GM23338 (cell line): ENCODE results near the gene TMEM154. TPM values are rescaled to one million over a fixed set of nuclear protein-coding genes. Genes with fewer than 3 reads are reported as not detected.

Source experiments
- ATAC-seq: fragments of 200-7000 bp; cut with Tn5 transposase; 3 replicates; pipeline ENCODE4 v1.9.1; 2020
- DNase-seq: peaks from one replicate; pipeline ENCODE4 v3.0.0-alpha.2; 2015; ENCODE audit warnings: low spot score
- H2AFZ ChIP-seq: fragments of 200-600 bp; sonication (generic); 2 replicates; pipeline ENCODE4 v1.8.0; 2016; ENCODE audit warnings: antibody characterized with exemption, mild to moderate bottlenecking, moderate library complexity
- H3F3A ChIP-seq: fragments of 200-600 bp; sonication (generic); replicated peaks from 2 replicates; pipeline ENCODE4 v1.8.0; 2017; ENCODE audit warnings: antibody characterized with exemption, mixed run types, low read depth
- H3K27ac ChIP-seq: fragments of 200-600 bp; sonication (generic); 2 replicates; pipeline ENCODE4 v1.6.1; 2016; ENCODE audit warnings: low read depth
- H3K27me3 ChIP-seq: fragments of 200-600 bp; sonication (generic); 2 replicates; pipeline ENCODE4 v1.8.0; 2016; ENCODE audit warnings: mild to moderate bottlenecking, mixed run types, moderate library complexity; ENCODE audit not compliant: insufficient read depth
- H3K36me3 ChIP-seq: fragments of 200-600 bp; sonication (generic); 2 replicates; pipeline ENCODE4 v1.8.0; 2016; ENCODE audit warnings: mild to moderate bottlenecking; ENCODE audit not compliant: insufficient read depth
- H3K4me1 ChIP-seq: fragments of 200-600 bp; sonication (generic); 2 replicates; pipeline ENCODE4 v1.8.0; 2016; ENCODE audit warnings: mild to moderate bottlenecking, moderate library complexity; ENCODE audit not compliant: insufficient read depth
- H3K4me2 ChIP-seq: fragments of 200-600 bp; sonication (generic); 2 replicates; pipeline ENCODE4 v1.7.1; 2017; ENCODE audit warnings: mixed run types
- H3K4me3 ChIP-seq: fragments of 200-600 bp; sonication (generic); 2 replicates; pipeline ENCODE4 v1.6.1; 2016; ENCODE audit warnings: mixed run types
- H3K79me2 ChIP-seq: fragments of 200-600 bp; sonication (generic); replicated peaks from 2 replicates; pipeline ENCODE4 v1.8.0; 2017; ENCODE audit warnings: mild to moderate bottlenecking; ENCODE audit not compliant: insufficient read depth
- H3K9me2 ChIP-seq: fragments of 200-600 bp; sonication (generic); 2 replicates; pipeline ENCODE4 v1.8.0; 2017; ENCODE audit not compliant: insufficient read depth
- H4K20me1 ChIP-seq: fragments of 200-600 bp; sonication (generic); replicated peaks from 2 replicates; pipeline ENCODE4 v1.8.0; 2017; ENCODE audit warnings: mild to moderate bottlenecking; ENCODE audit not compliant: insufficient read depth
- H3K27ac Mint-ChIP-seq: 2 replicates; pipeline ENCODE4 v1.8.0; 2020; ENCODE audit warnings: inconsistent platforms, mild to moderate bottlenecking, moderate library complexity, mixed read lengths
- H3K27me3 Mint-ChIP-seq: 3 replicates; pipeline ENCODE4 v1.8.0; 2022; ENCODE audit warnings: low read depth, mild to moderate bottlenecking, moderate library complexity, mixed read lengths, inconsistent platforms; ENCODE audit not compliant: insufficient read depth, poor library complexity
- H3K36me3 Mint-ChIP-seq: 3 replicates; pipeline ENCODE4 v1.8.0; 2021; ENCODE audit warnings: low read depth, mild to moderate bottlenecking, inconsistent platforms, moderate library complexity, mixed read lengths
- H3K4me1 Mint-ChIP-seq: 3 replicates; pipeline ENCODE4 v1.8.0; 2020; ENCODE audit warnings: mild to moderate bottlenecking, inconsistent platforms, mixed read lengths
- H3K4me3 Mint-ChIP-seq: 3 replicates; pipeline ENCODE4 v1.8.0; 2021; ENCODE audit warnings: moderate library complexity, mild to moderate bottlenecking, inconsistent platforms, mixed read lengths
- H3K9me3 Mint-ChIP-seq: 3 replicates; pipeline ENCODE4 v1.8.0; 2020; ENCODE audit warnings: moderate library complexity, mild to moderate bottlenecking, inconsistent platforms, mixed read lengths
- CREB1 ChIP-seq: fragments of 250-450 bp; sonication (Bioruptor Pico); IDR thresholded peaks from 2 replicates; pipeline ENCODE4 v1.5.0; 2020; ENCODE audit warnings: low read depth, mild to moderate bottlenecking, moderate library complexity
- EZH2 ChIP-seq: fragments of 200-600 bp; sonication (generic); IDR thresholded peaks from one replicate; pipeline ENCODE4 v1.8.0; 2017; ENCODE audit warnings: antibody characterized with exemption, mild to moderate bottlenecking, low read depth; ENCODE audit not compliant: unreplicated experiment
- EZH2phosphoT487 ChIP-seq: fragments of 200-600 bp; sonication (generic); IDR thresholded peaks from one replicate; pipeline ENCODE4 v1.8.1; 2018; ENCODE audit warnings: antibody characterized with exemption; ENCODE audit not compliant: unreplicated experiment
- JUNB ChIP-seq: IDR thresholded peaks from one replicate; pipeline ENCODE4 v1.6.1; 2016; ENCODE audit warnings: antibody characterized with exemption; ENCODE audit not compliant: unreplicated experiment
- NANOG ChIP-seq: IDR thresholded peaks from 2 replicates; pipeline ENCODE4 v1.6.1; 2016; ENCODE audit warnings: antibody characterized with exemption, borderline replicate concordance
- POLR2AphosphoS5 ChIP-seq: IDR thresholded peaks from 2 replicates; pipeline ENCODE4 v1.6.1; 2016; ENCODE audit warnings: antibody characterized with exemption, low read depth
- STAT1 ChIP-seq: IDR thresholded peaks from one replicate; pipeline ENCODE4 v1.6.1; 2016; ENCODE audit warnings: antibody characterized with exemption; ENCODE audit not compliant: unreplicated experiment
- ZNF114 ChIP-seq: fragments of 250-450 bp; sonication (Bioruptor Pico); IDR thresholded peaks from 2 replicates; pipeline ENCODE4 v1.5.0; 2020; ENCODE audit warnings: mild to moderate bottlenecking, moderate library complexity
- ZNF462 ChIP-seq: fragments of 250-450 bp; sonication (Bioruptor Pico); IDR thresholded peaks from 2 replicates; pipeline ENCODE4 v1.5.0; 2020; ENCODE audit warnings: mild to moderate bottlenecking, moderate library complexity
- polyA plus RNA-seq: library from polyadenylated mRNA; unstranded; fragments of >200 nt; fragmentation: Nextera tagmentation; extraction: Ambion mirVana; gene quantifications from 2 replicates; pipeline ENCODE4 v1.2.1, GENCODE V29; 2016
- total RNA-seq: library from RNA; depleted of rRNA; stranded (reverse); fragments of >200 nt; shearing (Covaris generic); gene quantifications from 2 replicates; pipeline ENCODE4 v1.2.3, GENCODE V29; 2014
- TF ChIP-seq, protein P1 (sequence below), 2 experiments: fragments of 200-600 bp in 1 of 2; sonication (generic) in 1 of 2; conservative IDR thresholded peaks; 2 replicates each; pipeline versions ENCODE4 v1.5.1 to v1.6.1; 2016 to 2017; ENCODE audit warnings: antibody characterized with exemption in 2 of 2, low read depth in 2 of 2, mild to moderate bottlenecking in 2 of 2, moderate library complexity in 1 of 2
- TF ChIP-seq, protein P2 (sequence below): IDR thresholded peaks from one replicate; pipeline ENCODE4 v1.6.1; 2018; ENCODE audit warnings: antibody characterized with exemption; ENCODE audit not compliant: unreplicated experiment

TMEM154 gene
- total and polyA plus RNA-seq, 2 experiments from 2014 or later: 1.0 to 1.7 TPM

DNA sequence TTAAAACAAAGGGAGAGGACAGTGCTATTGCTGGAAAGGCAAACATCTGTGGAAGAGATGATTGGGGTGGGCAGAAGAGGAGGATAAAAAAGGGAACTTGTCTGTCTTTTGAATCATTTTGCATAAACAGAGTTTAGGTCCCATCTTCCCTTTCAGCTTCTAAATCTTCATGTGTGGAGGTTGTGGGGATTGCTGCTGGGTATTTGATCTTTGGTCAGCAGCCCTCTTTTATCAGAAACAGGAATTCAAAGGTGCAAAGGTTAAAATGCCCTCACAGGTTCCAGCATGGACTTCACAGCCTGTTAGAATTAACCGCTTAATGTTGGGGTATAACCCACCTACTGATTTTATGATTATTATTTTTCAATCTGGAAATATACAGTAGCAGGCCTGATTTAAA lies 39.5 kb upstream of the TMEM154 start (continued):
- TF ChIP-seq ZNF462 (CRISPR knock-in tag) (no peak), POLR2AphosphoS5 (no peak), EZH2phosphoT487 (no peak), NANOG (no peak)

DNA sequence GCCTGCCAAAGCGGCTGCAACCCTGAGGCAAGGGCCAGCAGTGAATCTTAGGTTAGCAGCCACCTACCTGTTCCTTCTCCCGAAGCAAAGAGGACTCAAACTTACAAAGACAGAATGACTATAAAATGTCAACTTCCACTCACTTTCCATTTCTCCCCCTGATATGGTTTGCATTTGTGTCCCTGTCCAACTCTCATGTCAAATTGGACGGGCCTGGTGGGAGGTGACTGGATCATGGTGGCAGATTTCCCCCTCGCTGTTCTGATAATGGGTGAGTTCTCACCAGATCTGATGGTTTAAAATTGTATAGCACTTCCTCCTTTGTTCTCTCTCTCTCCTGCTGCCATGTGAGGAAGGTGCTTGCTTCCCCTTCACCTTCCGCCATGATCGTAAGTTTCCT lies 35.3 kb upstream of the TMEM154 start:
- DNase-seq: no peak
- Histone ChIP-seq H3K4me2 (no peak overlapping the region), H3K27ac (no peak overlapping the region), H2AFZ (peak overlapping the region; percentile 75), H3K4me1 (peaks cover 14% of the 10 kb centered on the region), H3K4me3 (no peak overlapping the region), H3K79me2 (no peaks in the 10 kb centered on the region), H3K9me2 (0 out of 2 replicates have a peak, but pooled peaks cover 3% of the 10 kb centered on the region), H3K36me3 (no peaks in the 10 kb centered on the region; the same call in 1 of the 2 replicates), H3F3A (no peaks in the 10 kb centered on the region), H3K27me3 (no peaks in the 10 kb centered on the region), H4K20me1 (no peaks in the 10 kb centered on the region)
- Mint-ChIP-seq H3K4me3 (no peak overlapping the region), H3K4me1 (peaks cover 27% of the 10 kb centered on the region), H3K9me3 (peaks cover 8% of the 10 kb centered on the region; the same call in 2 of the 3 replicates), H3K27me3 (peaks cover 10% of the 10 kb centered on the region), H3K36me3 (peaks cover 10% of the 10 kb centered on the region), H3K27ac (peak overlapping the region; percentile 63)
- no peak for ATAC-seq
- no peak for TF ChIP-seq STAT1
- no peak for TF ChIP-seq CREB1
- TF ChIP-seq, protein P1, sequence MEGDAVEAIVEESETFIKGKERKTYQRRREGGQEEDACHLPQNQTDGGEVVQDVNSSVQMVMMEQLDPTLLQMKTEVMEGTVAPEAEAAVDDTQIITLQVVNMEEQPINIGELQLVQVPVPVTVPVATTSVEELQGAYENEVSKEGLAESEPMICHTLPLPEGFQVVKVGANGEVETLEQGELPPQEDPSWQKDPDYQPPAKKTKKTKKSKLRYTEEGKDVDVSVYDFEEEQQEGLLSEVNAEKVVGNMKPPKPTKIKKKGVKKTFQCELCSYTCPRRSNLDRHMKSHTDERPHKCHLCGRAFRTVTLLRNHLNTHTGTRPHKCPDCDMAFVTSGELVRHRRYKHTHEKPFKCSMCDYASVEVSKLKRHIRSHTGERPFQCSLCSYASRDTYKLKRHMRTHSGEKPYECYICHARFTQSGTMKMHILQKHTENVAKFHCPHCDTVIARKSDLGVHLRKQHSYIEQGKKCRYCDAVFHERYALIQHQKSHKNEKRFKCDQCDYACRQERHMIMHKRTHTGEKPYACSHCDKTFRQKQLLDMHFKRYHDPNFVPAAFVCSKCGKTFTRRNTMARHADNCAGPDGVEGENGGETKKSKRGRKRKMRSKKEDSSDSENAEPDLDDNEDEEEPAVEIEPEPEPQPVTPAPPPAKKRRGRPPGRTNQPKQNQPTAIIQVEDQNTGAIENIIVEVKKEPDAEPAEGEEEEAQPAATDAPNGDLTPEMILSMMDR (conservative IDR thresholded peaks at IDR 0.05; ENCODE audit: low read depth in 2 of 2): no peak
- TF ChIP-seq, protein P2, sequence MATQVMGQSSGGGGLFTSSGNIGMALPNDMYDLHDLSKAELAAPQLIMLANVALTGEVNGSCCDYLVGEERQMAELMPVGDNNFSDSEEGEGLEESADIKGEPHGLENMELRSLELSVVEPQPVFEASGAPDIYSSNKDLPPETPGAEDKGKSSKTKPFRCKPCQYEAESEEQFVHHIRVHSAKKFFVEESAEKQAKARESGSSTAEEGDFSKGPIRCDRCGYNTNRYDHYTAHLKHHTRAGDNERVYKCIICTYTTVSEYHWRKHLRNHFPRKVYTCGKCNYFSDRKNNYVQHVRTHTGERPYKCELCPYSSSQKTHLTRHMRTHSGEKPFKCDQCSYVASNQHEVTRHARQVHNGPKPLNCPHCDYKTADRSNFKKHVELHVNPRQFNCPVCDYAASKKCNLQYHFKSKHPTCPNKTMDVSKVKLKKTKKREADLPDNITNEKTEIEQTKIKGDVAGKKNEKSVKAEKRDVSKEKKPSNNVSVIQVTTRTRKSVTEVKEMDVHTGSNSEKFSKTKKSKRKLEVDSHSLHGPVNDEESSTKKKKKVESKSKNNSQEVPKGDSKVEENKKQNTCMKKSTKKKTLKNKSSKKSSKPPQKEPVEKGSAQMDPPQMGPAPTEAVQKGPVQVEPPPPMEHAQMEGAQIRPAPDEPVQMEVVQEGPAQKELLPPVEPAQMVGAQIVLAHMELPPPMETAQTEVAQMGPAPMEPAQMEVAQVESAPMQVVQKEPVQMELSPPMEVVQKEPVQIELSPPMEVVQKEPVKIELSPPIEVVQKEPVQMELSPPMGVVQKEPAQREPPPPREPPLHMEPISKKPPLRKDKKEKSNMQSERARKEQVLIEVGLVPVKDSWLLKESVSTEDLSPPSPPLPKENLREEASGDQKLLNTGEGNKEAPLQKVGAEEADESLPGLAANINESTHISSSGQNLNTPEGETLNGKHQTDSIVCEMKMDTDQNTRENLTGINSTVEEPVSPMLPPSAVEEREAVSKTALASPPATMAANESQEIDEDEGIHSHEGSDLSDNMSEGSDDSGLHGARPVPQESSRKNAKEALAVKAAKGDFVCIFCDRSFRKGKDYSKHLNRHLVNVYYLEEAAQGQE: no peak
- no peak for TF ChIP-seq EZH2
- TF ChIP-seq ZNF114 (CRISPR knock-in tag): no peak
- no peak for TF ChIP-seq EZH2phosphoT487
- TF ChIP-seq NANOG: no peak
- TF ChIP-seq JUNB: no peak
